Sigmoid colon (tissue), 7 donors: Measurements from ENCODE around the gene FNIP2. TPM values are rescaled to one million over a fixed set of nuclear protein-coding genes. Genes with fewer than 3 reads are reported as not detected.
"Not testable (repeated sequence)": the region's sequence is repeated elsewhere in the genome, so short reads cannot be mapped to it uniquely, and the experiment has no call there.

Experiments used
- DNase-seq: peaks from one replicate; pipeline ENCODE4 v3.0.0-alpha.2; 2019
- H3K27ac ChIP-seq, 4 donors: fragments of 200-600 bp; sonication (generic); one replicate each; pipeline ENCODE4 v1.5.1; 2016 to 2019; ENCODE audit warnings: mild to moderate bottlenecking in 1 of 4
- H3K27me3 ChIP-seq, 3 donors: fragments of 200-600 bp; sonication (generic); one replicate each; pipeline ENCODE4 v1.5.1; 2019; ENCODE audit warnings: mild to moderate bottlenecking in 1 of 3
- H3K36me3 ChIP-seq, 4 donors: fragments of 200-600 bp; sonication (generic); one replicate each; pipeline ENCODE4 v1.5.1; 2016 to 2019
- H3K4me1 ChIP-seq, 4 donors: fragments of 200-600 bp; sonication (generic); one replicate each; pipeline ENCODE4 v1.5.1; 2017 to 2019
- H3K4me3 ChIP-seq, 4 donors: fragments of 200-600 bp; sonication (generic); one replicate each; pipeline ENCODE4 v1.5.1; 2017 to 2019; ENCODE audit warnings: mild to moderate bottlenecking in 2 of 4, moderate library complexity in 1 of 4
- H3K9me3 ChIP-seq, 4 donors: fragments of 200-600 bp in 3 of 4; sonication (generic) in 3 of 4; one replicate each; pipeline versions ENCODE4 v1.5.1 to v1.6.1; 2013 to 2019
- EP300 ChIP-seq, 4 donors: sonication (generic); formaldehyde crosslinking; IDR thresholded peaks; one replicate each; pipeline ENCODE4 v1.6.1; 2017; ENCODE audit warnings: antibody characterized with exemption in 4 of 4
- POLR2A ChIP-seq, 2 donors: fragments of 450-650 bp; IDR thresholded peaks; one replicate each; pipeline ENCODE4 v1.6.1; 2016; ENCODE audit warnings: antibody characterized with exemption in 2 of 2, mild to moderate bottlenecking in 2 of 2, moderate library complexity in 2 of 2
- POLR2AphosphoS5 ChIP-seq, 4 donors: sonication (generic); formaldehyde crosslinking; IDR thresholded peaks; one replicate each; pipeline ENCODE4 v1.6.1; 2017; ENCODE audit warnings: antibody characterized with exemption in 4 of 4
- WGBS, 2 donors: extraction: QIAGEN DNeasy Blood & Tissue Kit; methylation state at CpG; one replicate each; pipeline ENCODE4 v1.1.7; 2013; 5-methylcytosine and 5-hydroxymethylcytosine counted together
- intact Hi-C: fragments of 100-400 bp; cut with DNase I; formaldehyde crosslinking; loops from one replicate; pipeline ENCODE4 v1.15.1; 2023
- polyA plus RNA-seq, 3 donors: library from polyadenylated mRNA; stranded (reverse); fragments of 200-250 nt; gene quantifications; one replicate each; pipeline ENCODE4 v1.2.3, GENCODE V29; 2013
- total RNA-seq, 4 donors: library from RNA; depleted of rRNA; stranded (reverse); fragments of >200 nt; gene quantifications; one replicate each; pipeline ENCODE4 v1.1.0, GENCODE V29; 2016
- TF ChIP-seq, protein P1 (sequence below), 4 experiments: fragments of 450-650 bp in 3 of 4; fragments of 200-600 bp in 1 of 4; IDR thresholded peaks; one replicate each; pipeline ENCODE4 v1.5.1; 2016 to 2019; ENCODE audit warnings: antibody characterized with exemption in 4 of 4, mild to moderate bottlenecking in 3 of 4, moderate library complexity in 2 of 4
- donor health status: healthy with polysubstance abuse.
- donor health status: Bipolar disorder and iron deficiency.
- donor health status: healthy.

FNIP2 gene
- total and polyA plus RNA-seq, 7 donors: 14.4 to 38.9 (median 35.2) TPM

GRCh38 chr4:158871335-158871724, 102.5 kb downstream of the FNIP2 start:
- peaks cover 0 to 10% (median 0%) of the 10 kb centered on the region in 4 donors for H3K4me1 ChIP-seq
- TF ChIP-seq, protein P1, sequence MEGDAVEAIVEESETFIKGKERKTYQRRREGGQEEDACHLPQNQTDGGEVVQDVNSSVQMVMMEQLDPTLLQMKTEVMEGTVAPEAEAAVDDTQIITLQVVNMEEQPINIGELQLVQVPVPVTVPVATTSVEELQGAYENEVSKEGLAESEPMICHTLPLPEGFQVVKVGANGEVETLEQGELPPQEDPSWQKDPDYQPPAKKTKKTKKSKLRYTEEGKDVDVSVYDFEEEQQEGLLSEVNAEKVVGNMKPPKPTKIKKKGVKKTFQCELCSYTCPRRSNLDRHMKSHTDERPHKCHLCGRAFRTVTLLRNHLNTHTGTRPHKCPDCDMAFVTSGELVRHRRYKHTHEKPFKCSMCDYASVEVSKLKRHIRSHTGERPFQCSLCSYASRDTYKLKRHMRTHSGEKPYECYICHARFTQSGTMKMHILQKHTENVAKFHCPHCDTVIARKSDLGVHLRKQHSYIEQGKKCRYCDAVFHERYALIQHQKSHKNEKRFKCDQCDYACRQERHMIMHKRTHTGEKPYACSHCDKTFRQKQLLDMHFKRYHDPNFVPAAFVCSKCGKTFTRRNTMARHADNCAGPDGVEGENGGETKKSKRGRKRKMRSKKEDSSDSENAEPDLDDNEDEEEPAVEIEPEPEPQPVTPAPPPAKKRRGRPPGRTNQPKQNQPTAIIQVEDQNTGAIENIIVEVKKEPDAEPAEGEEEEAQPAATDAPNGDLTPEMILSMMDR (IDR thresholded peaks at IDR 0.05): no peak
- TF ChIP-seq POLR2A (IDR thresholded peaks at IDR 0.05) (no peak), EP300 (IDR thresholded peaks at IDR 0.05) (no peak), POLR2AphosphoS5 (IDR thresholded peaks at IDR 0.05) (no peak)
- peaks cover 3 to 40% (median 25%) of the 10 kb centered on the region in 4 donors for H3K36me3 ChIP-seq
- intact Hi-C loops: no loop called here
- WGBS, 2 donors: 54 to 63% methylated on average over 3 of the region's 3 CpGs
- no peaks in the 10 kb centered on the region for H3K9me3 ChIP-seq
- H3K27ac ChIP-seq: no peak overlapping the region
- H3K27me3 ChIP-seq: no peaks in the 10 kb centered on the region
- no peak overlapping the region for H3K4me3 ChIP-seq
- DNase-seq: no peak

DNA sequence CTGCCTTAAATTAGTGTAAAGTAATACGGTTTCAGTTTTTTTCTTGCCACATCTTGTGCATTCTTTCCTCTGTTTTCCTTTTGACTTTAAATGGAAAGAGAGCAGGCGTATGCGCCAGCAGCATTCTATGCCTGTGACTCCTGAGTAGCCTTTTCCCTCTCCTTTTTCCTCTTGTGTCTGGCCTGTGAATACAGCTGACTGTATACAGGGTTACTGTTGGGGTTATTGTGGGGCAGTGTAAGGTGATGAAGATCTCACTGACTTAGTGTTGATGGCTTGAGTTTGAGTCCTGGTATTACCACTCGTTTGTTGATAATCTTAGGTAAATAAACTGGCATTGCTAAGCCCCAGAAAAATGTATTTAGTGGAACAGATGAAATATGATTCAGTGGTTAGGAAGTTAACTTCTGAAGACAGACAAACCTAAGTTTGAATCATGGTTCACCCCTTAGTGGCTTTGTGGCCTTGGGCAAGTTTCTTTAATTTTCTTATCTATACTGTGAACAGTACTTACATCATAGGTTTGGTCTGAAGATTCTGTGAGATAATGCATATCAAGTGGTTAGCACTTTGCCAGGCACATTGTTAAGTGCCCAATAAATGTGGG, 105.1 kb downstream of the FNIP2 start:
- WGBS, 2 donors: 88 to 90% methylated on average over 4 of the region's 4 CpGs
- Histone ChIP-seq H3K27me3 (no peaks in the 10 kb centered on the region), H3K4me3 (no peak overlapping the region), H3K9me3 (no peaks in the 10 kb centered on the region), H3K36me3 (peaks cover 0 to 20% (median 11%) of the 10 kb centered on the region in 4 donors), H3K4me1 (peaks cover 0 to 10% (median 0%) of the 10 kb centered on the region in 4 donors), H3K27ac (no peak overlapping the region)
- TF ChIP-seq POLR2A (IDR thresholded peaks at IDR 0.05): no peak
- TF ChIP-seq EP300 (IDR thresholded peaks at IDR 0.05): no peak
- TF ChIP-seq, protein P1 (IDR thresholded peaks at IDR 0.05): no peak
- no peak for TF ChIP-seq POLR2AphosphoS5 (IDR thresholded peaks at IDR 0.05)
- intact Hi-C loops: no loop called here
- no peak for DNase-seq

DNA sequence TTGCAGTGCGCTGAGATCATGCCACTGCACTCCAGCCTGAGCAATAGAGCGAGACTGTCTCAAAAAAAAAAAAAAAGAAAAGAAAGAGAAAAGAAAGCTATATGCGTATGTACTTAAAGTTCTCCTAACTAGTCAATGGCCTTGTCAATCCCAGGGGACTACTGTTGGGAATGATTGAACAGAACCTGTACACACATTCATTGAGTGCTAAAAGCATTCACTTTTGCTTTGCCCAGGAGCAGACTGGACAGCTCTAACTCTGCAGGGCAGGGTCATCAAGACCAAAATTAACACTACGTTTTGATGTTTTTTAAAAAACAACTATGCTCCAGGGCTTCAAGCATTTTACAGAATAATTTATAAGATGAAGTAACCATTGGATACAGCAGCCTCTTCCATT, 106.2 kb downstream of the FNIP2 start:
- H3K4me3 ChIP-seq: no peak overlapping the region
- no peaks in the 10 kb centered on the region for H3K9me3 ChIP-seq
- intact Hi-C loops: no loop called here
- TF ChIP-seq, protein P1 (IDR thresholded peaks at IDR 0.05): no peak
- TF ChIP-seq POLR2AphosphoS5 (IDR thresholded peaks at IDR 0.05) (no peak), EP300 (IDR thresholded peaks at IDR 0.05) (no peak), POLR2A (IDR thresholded peaks at IDR 0.05) (no peak)
- no peak overlapping the region for H3K27ac ChIP-seq
- WGBS, 2 donors: 97 to 100% methylated on average over 4 of the region's 4 CpGs
- H3K27me3 ChIP-seq: no peaks in the 10 kb centered on the region
- no peak for DNase-seq
- H3K36me3 ChIP-seq: peaks cover 0 to 9% (median 1%) of the 10 kb centered on the region in 4 donors
- H3K4me1 ChIP-seq: peaks cover 0 to 10% (median 0%) of the 10 kb centered on the region in 4 donors

GRCh38 chr4:158875455-158875854, 106.6 kb downstream of the FNIP2 start:
- no peak for TF ChIP-seq POLR2AphosphoS5 (IDR thresholded peaks at IDR 0.05)
- TF ChIP-seq, protein P1 (IDR thresholded peaks at IDR 0.05): no peak
- TF ChIP-seq EP300 (IDR thresholded peaks at IDR 0.05): no peak
- no peak for TF ChIP-seq POLR2A (IDR thresholded peaks at IDR 0.05)
- Histone ChIP-seq H3K27ac (no peak overlapping the region), H3K4me1 (peaks cover 0 to 10% (median 0%) of the 10 kb centered on the region in 4 donors), H3K36me3 (peaks cover 0 to 5% (median 0%) of the 10 kb centered on the region in 4 donors), H3K4me3 (no peak overlapping the region), H3K9me3 (no peaks in the 10 kb centered on the region), H3K27me3 (no peaks in the 10 kb centered on the region)
- intact Hi-C loops: no loop called here
- WGBS, 2 donors: 71 to 89% methylated on average over 1 of the region's 1 CpG
- no peak for DNase-seq

GRCh38 chr4:158877069-158877468, 108.2 kb downstream of the FNIP2 start:
- Histone ChIP-seq H3K4me3 (no peak overlapping the region), H3K27ac (no peak overlapping the region), H3K9me3 (no peaks in the 10 kb centered on the region), H3K27me3 (no peaks in the 10 kb centered on the region), H3K4me1 (no peaks in the 10 kb centered on the region), H3K36me3 (no peaks in the 10 kb centered on the region)
- TF ChIP-seq POLR2A (IDR thresholded peaks at IDR 0.05) (no peak), POLR2AphosphoS5 (IDR thresholded peaks at IDR 0.05) (no peak), EP300 (IDR thresholded peaks at IDR 0.05) (no peak)
- TF ChIP-seq, protein P1 (IDR thresholded peaks at IDR 0.05): no peak
- 96% methylated on average over 4 of the region's 4 CpGs for WGBS, 2 donors
- intact Hi-C loops: no loop called here
- no peak for DNase-seq

GRCh38 chr4:158882142-158882541, 113.3 kb downstream of the FNIP2 start:
- intact Hi-C loops: loop anchor here (10.0 kb wide), 1 partner anchor 133 kb away; no protein-coding TSS in a partner anchor
- H3K27me3 ChIP-seq, H3K9me3 ChIP-seq, H3K27ac ChIP-seq, H3K36me3 ChIP-seq, DNase-seq, H3K4me3 ChIP-seq: not testable (repeated sequence)
- peaks cover 0 to 18% (median 11%) of the 10 kb centered on the region in 4 donors for H3K4me1 ChIP-seq
- WGBS, 2 donors: 98 to 99% methylated on average over 30 of the region's 30 CpGs
